BE2C (cell line): ENCODE results near the gene EEF1A2.

Source experiments
- DNase-seq: peaks from one replicate; pipeline ENCODE4 v3.0.0-alpha.2; 2020
- H3K27me3 ChIP-seq: fragments of 250-450 bp; sonication (Bioruptor Pico); 2 replicates; pipeline ENCODE4 v1.5.1; 2020; ENCODE audit warnings: mild to moderate bottlenecking
- H3K36me3 ChIP-seq: fragments of 250-450 bp; sonication (Bioruptor Pico); 2 replicates; pipeline ENCODE4 v1.5.1; 2020; ENCODE audit warnings: mild to moderate bottlenecking
- H3K4me1 ChIP-seq: fragments of 250-450 bp; sonication (Bioruptor Pico); 2 replicates; pipeline ENCODE4 v1.5.1; 2020
- H3K4me3 ChIP-seq: 2 replicates; pipeline ENCODE4 v1.5.1; 2011; ENCODE audit warnings: low read depth, low read length
- H3K9me3 ChIP-seq: fragments of 250-450 bp; sonication (Bioruptor Pico); 2 replicates; pipeline ENCODE4 v1.5.1; 2020
- TF ChIP-seq, protein P1 (sequence below): IDR thresholded peaks from 2 replicates; pipeline ENCODE4 v1.5.1; 2012; ENCODE audit warnings: mild to moderate bottlenecking, low read depth, low read length

The EEF1A2 gene

DNA sequence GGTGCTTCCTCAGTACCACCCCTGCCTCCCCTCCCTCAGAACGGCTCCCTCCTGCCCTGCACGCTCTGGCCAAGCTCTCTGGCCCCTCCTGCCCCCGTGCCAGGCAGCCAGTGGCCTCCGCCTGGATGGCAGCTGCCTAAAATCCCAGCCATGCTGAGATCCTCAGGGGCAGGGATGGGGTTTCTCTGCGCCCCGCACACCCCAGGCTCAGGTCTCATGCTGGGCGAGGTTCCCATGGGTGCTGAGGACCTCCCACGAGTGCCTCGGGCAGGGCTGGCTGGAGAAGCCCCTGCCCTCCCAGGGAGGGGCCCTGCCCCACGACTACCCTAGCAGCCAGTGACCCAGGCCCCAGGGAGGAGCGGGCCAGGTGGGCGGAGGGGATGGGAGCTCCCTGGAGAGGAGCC, 35.5 kb upstream of the EEF1A2 start:
- no peak overlapping the region for H3K4me3 ChIP-seq
- peak; percentile 22 for DNase-seq
- TF ChIP-seq, protein P1, sequence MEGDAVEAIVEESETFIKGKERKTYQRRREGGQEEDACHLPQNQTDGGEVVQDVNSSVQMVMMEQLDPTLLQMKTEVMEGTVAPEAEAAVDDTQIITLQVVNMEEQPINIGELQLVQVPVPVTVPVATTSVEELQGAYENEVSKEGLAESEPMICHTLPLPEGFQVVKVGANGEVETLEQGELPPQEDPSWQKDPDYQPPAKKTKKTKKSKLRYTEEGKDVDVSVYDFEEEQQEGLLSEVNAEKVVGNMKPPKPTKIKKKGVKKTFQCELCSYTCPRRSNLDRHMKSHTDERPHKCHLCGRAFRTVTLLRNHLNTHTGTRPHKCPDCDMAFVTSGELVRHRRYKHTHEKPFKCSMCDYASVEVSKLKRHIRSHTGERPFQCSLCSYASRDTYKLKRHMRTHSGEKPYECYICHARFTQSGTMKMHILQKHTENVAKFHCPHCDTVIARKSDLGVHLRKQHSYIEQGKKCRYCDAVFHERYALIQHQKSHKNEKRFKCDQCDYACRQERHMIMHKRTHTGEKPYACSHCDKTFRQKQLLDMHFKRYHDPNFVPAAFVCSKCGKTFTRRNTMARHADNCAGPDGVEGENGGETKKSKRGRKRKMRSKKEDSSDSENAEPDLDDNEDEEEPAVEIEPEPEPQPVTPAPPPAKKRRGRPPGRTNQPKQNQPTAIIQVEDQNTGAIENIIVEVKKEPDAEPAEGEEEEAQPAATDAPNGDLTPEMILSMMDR, result no peak
- no peaks in the 10 kb centered on the region for H3K9me3 ChIP-seq
- H3K27me3 ChIP-seq, result no peaks in the 10 kb centered on the region
- peaks cover 4% of the 10 kb centered on the region for H3K4me1 ChIP-seq
- H3K36me3 ChIP-seq, result no peaks in the 10 kb centered on the region

DNA sequence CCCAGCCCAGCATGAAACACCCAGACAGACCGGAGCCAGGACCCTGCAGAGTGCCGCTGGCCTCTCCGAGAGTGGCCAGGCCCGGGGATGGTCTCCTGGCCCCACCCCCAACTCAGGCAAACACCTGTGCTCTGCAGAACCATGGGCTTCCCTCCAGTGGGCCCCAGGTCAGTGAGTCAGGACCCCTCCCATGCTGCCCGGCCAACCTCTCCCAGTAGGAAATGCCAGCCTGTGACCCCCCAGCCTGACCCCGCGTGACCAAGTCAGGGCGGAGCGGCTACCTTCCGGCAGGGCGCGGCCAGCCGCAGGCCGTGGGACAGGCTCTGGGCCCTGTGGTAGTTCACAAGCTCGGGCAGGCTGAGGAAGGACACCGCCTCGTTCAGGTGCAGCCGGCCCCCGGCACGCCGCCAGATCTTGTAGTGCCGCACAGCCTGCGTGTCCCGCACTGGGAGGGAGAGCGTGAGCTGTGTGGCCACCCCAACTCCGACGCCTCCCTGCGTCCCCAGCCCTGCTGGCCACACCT, 35.0 kb upstream of the EEF1A2 start:
- TF ChIP-seq, protein P1, result no peak
- Histone ChIP-seq H3K36me3 (no peaks in the 10 kb centered on the region), H3K27me3 (no peaks in the 10 kb centered on the region), H3K4me1 (peaks cover 4% of the 10 kb centered on the region), H3K4me3 (no peak overlapping the region), H3K9me3 (no peaks in the 10 kb centered on the region)
- no peak for DNase-seq

DNA sequence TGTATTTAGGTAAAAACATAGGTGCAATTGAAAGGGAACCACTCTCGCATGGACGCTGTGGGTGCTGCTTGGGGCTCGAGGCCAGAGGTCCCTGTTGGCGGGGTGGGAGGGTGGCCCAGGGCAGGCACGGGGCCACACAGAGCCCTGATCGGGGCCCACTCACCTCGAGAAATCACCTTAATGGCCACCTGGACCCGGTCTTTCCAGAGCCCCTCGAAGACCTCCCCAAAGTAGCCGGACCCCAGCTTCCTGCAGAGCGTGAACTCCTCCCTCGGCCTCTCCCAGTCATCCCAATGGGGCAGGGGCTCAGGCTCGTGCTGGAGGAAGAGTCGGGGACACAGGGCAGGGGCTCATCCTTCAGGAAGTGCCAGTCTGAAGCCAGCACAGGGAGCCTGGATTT, 34.5 kb upstream of the EEF1A2 start:
- TF ChIP-seq, protein P1, result no peak
- peak; percentile 5 for DNase-seq

DNA sequence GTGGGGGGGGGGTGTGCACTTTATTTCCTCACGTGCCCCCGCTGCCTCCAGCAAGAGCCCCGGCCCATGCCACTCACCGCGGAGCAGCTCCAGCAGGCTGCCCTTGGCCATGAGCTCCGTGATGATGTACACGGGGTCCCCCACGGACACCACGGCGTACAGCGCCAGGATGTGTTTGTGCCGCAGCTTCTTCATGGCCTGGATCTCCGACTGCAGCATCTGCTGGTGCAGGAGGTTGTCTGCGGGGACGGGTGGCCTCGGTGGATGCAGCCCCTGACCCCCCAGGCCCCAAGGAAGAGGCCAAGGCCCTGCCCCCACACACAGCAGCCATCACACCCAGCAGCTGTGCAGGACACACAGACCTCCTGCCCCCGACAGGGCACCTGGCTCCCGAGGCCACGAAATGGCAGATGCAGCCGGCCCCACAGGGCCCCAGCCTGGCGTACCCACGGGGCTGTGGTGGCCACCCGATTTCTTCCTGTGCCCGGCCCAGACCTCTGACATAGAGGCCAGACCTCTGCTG, 33.6 kb upstream of the EEF1A2 start:
- peak; percentile 8 for DNase-seq
- Histone ChIP-seq H3K4me1 (peaks cover 4% of the 10 kb centered on the region), H3K27me3 (no peaks in the 10 kb centered on the region), H3K9me3 (no peaks in the 10 kb centered on the region), H3K4me3 (no peak overlapping the region), H3K36me3 (no peaks in the 10 kb centered on the region)
- TF ChIP-seq, protein P1, result no peak

More for the DNA sequence above, 34.5 kb upstream of the EEF1A2 start:
- H3K4me1 ChIP-seq, result peaks cover 4% of the 10 kb centered on the region
- H3K9me3 ChIP-seq, result no peaks in the 10 kb centered on the region
- H3K4me3 ChIP-seq, result no peak overlapping the region
- H3K36me3 ChIP-seq, result no peaks in the 10 kb centered on the region
- no peaks in the 10 kb centered on the region for H3K27me3 ChIP-seq

DNA sequence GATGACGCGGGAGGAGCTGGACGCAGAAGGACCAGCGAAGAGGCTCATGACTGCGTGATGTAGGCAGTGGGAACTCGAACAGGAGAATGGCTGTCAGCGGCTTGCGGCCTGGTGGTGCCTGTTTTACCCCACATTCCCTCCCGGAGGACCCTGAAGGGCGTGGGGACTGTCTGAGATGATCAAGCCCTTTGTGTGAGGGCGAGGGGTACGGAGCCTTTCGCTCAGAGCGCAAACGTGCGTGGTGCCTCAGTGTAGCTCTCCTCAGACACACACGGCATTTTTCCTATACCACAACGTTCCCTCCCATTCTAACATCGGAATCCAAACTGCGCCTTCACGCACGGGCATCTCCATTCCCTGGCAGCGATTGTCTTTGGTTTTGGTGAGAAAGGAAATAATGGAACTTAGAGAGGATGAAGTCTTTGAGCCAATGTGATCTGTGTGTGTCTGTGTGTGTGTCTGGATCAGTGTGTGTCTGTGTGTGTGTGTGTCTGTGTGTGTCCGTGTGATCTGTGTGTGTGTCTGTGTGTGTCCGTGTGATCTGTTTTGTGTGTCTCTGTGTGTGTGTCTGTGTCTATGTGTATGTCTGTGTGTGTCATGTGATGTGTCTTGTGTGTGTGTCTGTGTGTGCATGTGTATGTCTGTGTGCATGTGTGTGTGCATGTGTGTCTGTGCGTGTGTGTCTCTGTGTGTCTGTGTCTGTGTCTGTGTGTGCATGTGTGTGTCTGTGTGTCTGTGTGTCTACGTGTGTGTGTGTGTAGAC, 33.0 kb upstream of the EEF1A2 start:
- DNase-seq, result peak; percentile 14
- no peak overlapping the region for H3K4me3 ChIP-seq
- no peaks in the 10 kb centered on the region for H3K36me3 ChIP-seq
- TF ChIP-seq, protein P1, result no peak
- H3K27me3 ChIP-seq, result no peaks in the 10 kb centered on the region
- no peaks in the 10 kb centered on the region for H3K9me3 ChIP-seq
- peaks cover 4% of the 10 kb centered on the region for H3K4me1 ChIP-seq

DNA sequence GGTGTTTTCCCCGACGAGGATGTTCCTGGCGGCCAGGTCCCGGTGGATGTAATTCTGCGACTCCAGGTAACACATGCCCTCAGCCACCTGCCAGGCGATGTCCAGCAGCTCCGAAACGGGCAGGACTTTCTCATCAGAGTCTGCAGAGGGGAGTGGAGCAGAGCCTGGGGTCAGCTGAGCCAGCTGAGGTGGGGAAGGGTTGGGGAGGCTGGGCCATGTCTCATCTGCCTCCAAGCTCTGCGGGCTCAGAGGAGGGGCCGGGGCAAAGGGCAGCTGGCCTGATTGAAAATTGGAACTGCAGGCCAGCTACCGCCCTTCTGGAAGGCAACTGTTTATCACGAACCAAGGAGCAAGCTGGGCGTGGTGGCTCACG, 31.9 kb upstream of the EEF1A2 start:
- Histone ChIP-seq H3K4me3 (no peak overlapping the region), H3K36me3 (no peaks in the 10 kb centered on the region), H3K27me3 (no peaks in the 10 kb centered on the region), H3K9me3 (no peaks in the 10 kb centered on the region), H3K4me1 (no peaks in the 10 kb centered on the region)
- TF ChIP-seq, protein P1, result no peak
- peak; percentile 5 for DNase-seq
